ENCODE data around the gene ARHGAP31.

The ARHGAP31 gene

DNA sequence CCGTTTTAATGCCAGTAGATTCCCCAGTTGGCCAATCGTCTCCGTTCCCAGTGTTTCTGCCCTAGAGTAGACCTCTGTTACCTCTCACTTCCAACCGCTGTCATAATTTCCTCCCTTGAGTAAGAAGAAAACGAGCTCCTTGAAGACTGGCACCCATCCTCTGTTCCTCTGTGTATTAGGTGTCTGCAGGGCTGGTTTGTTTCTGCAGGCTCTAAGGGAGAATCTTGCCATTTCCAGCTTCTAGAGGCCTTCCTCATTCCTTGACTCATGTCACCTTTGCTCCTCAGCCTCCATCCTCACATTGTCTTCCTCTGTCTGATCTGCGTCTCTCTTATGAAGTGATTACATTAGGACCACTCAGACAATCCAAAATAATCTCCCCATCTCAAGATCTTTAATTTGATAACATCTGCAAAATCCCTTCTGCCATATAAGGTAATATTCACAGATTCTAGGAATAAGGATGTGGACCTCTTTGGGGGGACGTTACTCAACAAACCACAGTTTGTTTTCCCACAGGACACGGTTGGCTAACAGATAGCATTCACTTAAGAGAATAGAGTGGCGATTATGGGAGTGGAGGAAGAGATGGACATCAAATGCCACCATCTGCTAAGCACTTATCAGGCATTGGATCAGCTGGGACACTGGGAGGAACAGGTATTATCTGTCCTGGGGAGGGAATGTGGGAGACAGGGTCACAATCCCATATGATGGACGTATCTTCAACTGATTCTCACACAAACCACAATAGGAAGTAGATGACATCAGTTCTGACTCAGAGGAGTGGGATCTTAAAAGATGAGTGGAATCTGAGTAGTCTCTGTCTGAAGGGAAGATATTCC lies 17.1 kb downstream of the ARHGAP31 start:
- no peaks in the 10 kb centered on the region for H3K36me3 ChIP-seq (ENCODE audit: control insufficient read depth, insufficient read depth, low read length)
- no peak overlapping the region for H3K23ac ChIP-seq (ENCODE audit: low read length)
- peak; percentile 58 for DNase-seq
- no peak overlapping the region for H3K4me3 ChIP-seq (ENCODE audit: low read length)
- peaks cover 2% of the 10 kb centered on the region for H3K79me2 ChIP-seq (ENCODE audit: control insufficient read depth, insufficient read depth, low read length)
- no peak overlapping the region for H3K56ac ChIP-seq (ENCODE audit: low read length)
- no peak overlapping the region for H3K9ac ChIP-seq (ENCODE audit: low read length)
- WGBS (ENCODE audit: extremely low coverage, insufficient coverage, low lambda C conversion rate): no CpG with 5 or more reads among the region's 10 CpGs
- H3K4ac ChIP-seq (ENCODE audit: low read depth, low read length): no peak overlapping the region
- no peak overlapping the region for H3K18ac ChIP-seq (ENCODE audit: low read length)
- peak overlapping the region; percentile 17 for H3K27ac ChIP-seq (ENCODE audit: low read depth, low read length)
- no peaks in the 10 kb centered on the region for H3K27me3 ChIP-seq (ENCODE audit: insufficient read depth, low read length, poor library complexity)
- H2AK5ac ChIP-seq (ENCODE audit: low read length): no peak overlapping the region
- peaks cover 13% of the 10 kb centered on the region for H3K79me1 ChIP-seq (ENCODE audit: low read length)
- no peak overlapping the region for H2BK15ac ChIP-seq (replicated peaks; ENCODE audit: low read depth)
- peak overlapping the region; percentile 28 for H2BK5ac ChIP-seq (ENCODE audit: low read length)
- H4K8ac ChIP-seq (ENCODE audit: low read depth, low read length): no peak overlapping the region
- no peak overlapping the region for H2BK120ac ChIP-seq (ENCODE audit: low read depth, low read length)
- H4K5ac ChIP-seq (ENCODE audit: low read length): no peak overlapping the region
- peaks cover 10% of the 10 kb centered on the region for H3K4me1 ChIP-seq (ENCODE audit: control insufficient read depth, low read depth, low read length)
- no peak overlapping the region for H3K4me2 ChIP-seq (ENCODE audit: low read length)

DNA sequence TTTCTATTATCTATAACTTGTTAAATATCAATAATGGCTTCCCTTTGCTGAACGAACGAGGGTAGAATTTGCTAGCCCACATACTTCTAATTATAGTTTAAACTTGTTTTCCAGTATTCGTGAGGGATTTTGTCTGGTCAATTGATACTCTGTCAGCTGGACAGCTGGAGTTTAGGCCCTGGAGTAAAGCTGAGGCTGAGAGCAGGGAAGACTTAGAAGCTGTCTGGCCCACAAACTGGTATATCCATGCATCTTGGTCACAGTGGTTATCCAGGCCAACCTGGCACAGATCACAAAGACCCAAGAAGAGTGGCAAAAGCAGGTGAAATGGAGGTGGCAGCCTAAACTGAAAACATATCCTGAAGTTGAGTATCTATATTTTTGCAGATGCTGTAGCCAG lies 19.3 kb downstream of the ARHGAP31 start:
- H3K56ac ChIP-seq (ENCODE audit: low read length): no peak overlapping the region
- H2BK15ac ChIP-seq (replicated peaks; ENCODE audit: low read depth): no peak overlapping the region
- H3K18ac ChIP-seq (ENCODE audit: low read length): no peak overlapping the region
- no peaks in the 10 kb centered on the region for H3K36me3 ChIP-seq (ENCODE audit: control insufficient read depth, insufficient read depth, low read length)
- H2AK5ac ChIP-seq (ENCODE audit: low read length): no peak overlapping the region
- no peak overlapping the region for H3K4ac ChIP-seq (ENCODE audit: low read depth, low read length)
- H3K79me1 ChIP-seq (ENCODE audit: low read length): peaks cover 13% of the 10 kb centered on the region
- H3K79me2 ChIP-seq (ENCODE audit: control insufficient read depth, insufficient read depth, low read length): peaks cover 2% of the 10 kb centered on the region
- no peak overlapping the region for H3K23ac ChIP-seq (ENCODE audit: low read length)
- no peak overlapping the region for H3K4me3 ChIP-seq (ENCODE audit: low read length)
- H4K5ac ChIP-seq (ENCODE audit: low read length): no peak overlapping the region
- no peaks in the 10 kb centered on the region for H3K27me3 ChIP-seq (ENCODE audit: insufficient read depth, low read length, poor library complexity)
- no peak for DNase-seq
- H3K4me1 ChIP-seq (ENCODE audit: control insufficient read depth, low read depth, low read length): peaks cover 10% of the 10 kb centered on the region
- H3K9ac ChIP-seq (ENCODE audit: low read length): no peak overlapping the region
- H3K4me2 ChIP-seq (ENCODE audit: low read length): no peak overlapping the region
- WGBS (ENCODE audit: extremely low coverage, insufficient coverage, low lambda C conversion rate): no CpG with 5 or more reads among the region's 3 CpGs
- H3K27ac ChIP-seq (ENCODE audit: low read depth, low read length): no peak overlapping the region
- H4K8ac ChIP-seq (ENCODE audit: low read depth, low read length): no peak overlapping the region
- no peak overlapping the region for H2BK5ac ChIP-seq (ENCODE audit: low read length)
- H2BK120ac ChIP-seq (ENCODE audit: low read depth, low read length): no peak overlapping the region

DNA sequence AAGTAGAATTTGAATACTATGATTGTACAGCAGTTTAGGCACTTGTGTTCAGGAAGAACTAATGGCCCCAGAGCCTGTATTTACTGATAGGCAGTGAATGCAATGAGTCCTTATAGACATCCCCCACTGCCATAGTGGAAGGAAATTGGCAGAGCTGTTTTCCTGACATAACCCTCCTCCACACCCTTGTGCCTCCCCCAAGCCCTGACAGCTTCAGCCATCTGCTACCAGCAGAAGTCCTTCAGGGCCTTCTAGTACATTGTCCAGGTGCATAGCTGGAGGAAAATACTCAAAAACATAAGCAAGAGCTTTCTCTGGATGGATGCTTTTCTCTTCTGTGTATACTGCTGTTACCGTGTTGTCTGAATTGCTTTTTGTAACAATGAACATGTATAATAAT lies 20.6 kb downstream of the ARHGAP31 start:
- H4K8ac ChIP-seq (ENCODE audit: low read depth, low read length): no peak overlapping the region
- H3K79me2 ChIP-seq (ENCODE audit: control insufficient read depth, insufficient read depth, low read length): peaks cover 2% of the 10 kb centered on the region
- no peak overlapping the region for H3K18ac ChIP-seq (ENCODE audit: low read length)
- no peak overlapping the region for H3K27ac ChIP-seq (ENCODE audit: low read depth, low read length)
- H3K4me2 ChIP-seq (ENCODE audit: low read length): no peak overlapping the region
- H3K23ac ChIP-seq (ENCODE audit: low read length): no peak overlapping the region
- peaks cover 10% of the 10 kb centered on the region for H3K4me1 ChIP-seq (ENCODE audit: control insufficient read depth, low read depth, low read length)
- H3K56ac ChIP-seq (ENCODE audit: low read length): no peak overlapping the region
- no peak overlapping the region for H2AK5ac ChIP-seq (ENCODE audit: low read length)
- H3K36me3 ChIP-seq (ENCODE audit: control insufficient read depth, insufficient read depth, low read length): no peaks in the 10 kb centered on the region
- no peak overlapping the region for H3K4me3 ChIP-seq (ENCODE audit: low read length)
- no peak overlapping the region for H2BK120ac ChIP-seq (ENCODE audit: low read depth, low read length)
- DNase-seq: no peak
- no peak overlapping the region for H4K5ac ChIP-seq (ENCODE audit: low read length)
- H2BK15ac ChIP-seq (replicated peaks; ENCODE audit: low read depth): no peak overlapping the region
- peaks cover 13% of the 10 kb centered on the region for H3K79me1 ChIP-seq (ENCODE audit: low read length)
- H3K27me3 ChIP-seq (ENCODE audit: insufficient read depth, low read length, poor library complexity): no peaks in the 10 kb centered on the region
- H2BK5ac ChIP-seq (ENCODE audit: low read length): no peak overlapping the region
- WGBS (ENCODE audit: extremely low coverage, insufficient coverage, low lambda C conversion rate): no CpG with 5 or more reads among the region's 1 CpG
- no peak overlapping the region for H3K9ac ChIP-seq (ENCODE audit: low read length)
- H3K4ac ChIP-seq (ENCODE audit: low read depth, low read length): no peak overlapping the region

DNA sequence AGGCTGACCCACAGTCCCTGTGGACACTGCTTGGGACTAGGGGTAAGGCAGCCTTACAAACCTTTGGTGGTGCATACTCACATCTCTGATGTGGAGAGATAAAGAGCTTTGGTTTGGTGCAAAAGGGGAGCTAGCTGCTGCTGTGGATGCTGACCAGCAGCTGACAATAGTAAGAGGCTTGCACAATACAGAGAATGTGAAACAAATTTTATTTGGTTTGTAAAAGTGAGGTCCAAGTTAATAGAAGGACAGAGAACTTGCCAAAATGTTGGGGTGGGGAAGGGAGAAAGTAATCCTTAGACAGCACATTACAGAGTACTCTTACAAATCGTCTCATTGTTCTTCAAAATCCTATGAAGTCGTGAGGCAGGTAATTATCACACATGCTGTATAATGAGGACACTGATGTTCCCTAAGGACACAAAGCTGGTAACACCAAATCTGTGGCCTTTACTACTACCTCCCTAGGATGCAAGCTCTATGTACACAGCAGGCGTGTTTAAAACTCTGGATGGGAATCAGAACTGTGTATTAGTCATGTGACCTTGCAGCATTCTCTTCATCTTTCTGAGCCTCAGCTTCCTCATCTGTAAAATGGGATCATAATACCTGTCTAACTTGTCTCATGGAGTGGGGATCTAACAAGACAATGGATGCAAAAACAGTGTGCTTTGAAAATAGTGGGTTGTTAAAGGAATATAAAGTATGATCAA lies 21.6 kb downstream of the ARHGAP31 start:
- Histone ChIP-seq H3K4me1 (ENCODE audit: control insufficient read depth, low read depth, low read length) (peaks cover 6% of the 10 kb centered on the region), H2BK120ac (ENCODE audit: low read depth, low read length) (no peak overlapping the region), H3K79me2 (ENCODE audit: control insufficient read depth, insufficient read depth, low read length) (peaks cover 2% of the 10 kb centered on the region), H3K56ac (ENCODE audit: low read length) (no peak overlapping the region), H4K8ac (ENCODE audit: low read depth, low read length) (no peak overlapping the region), H3K9ac (ENCODE audit: low read length) (no peak overlapping the region), H3K36me3 (ENCODE audit: control insufficient read depth, insufficient read depth, low read length) (no peaks in the 10 kb centered on the region), H3K4me2 (ENCODE audit: low read length) (no peak overlapping the region), H3K79me1 (ENCODE audit: low read length) (peaks cover 9% of the 10 kb centered on the region), H3K27me3 (ENCODE audit: insufficient read depth, low read length, poor library complexity) (no peaks in the 10 kb centered on the region), H3K4me3 (ENCODE audit: low read length) (no peak overlapping the region), H2AK5ac (ENCODE audit: low read length) (no peak overlapping the region), H3K27ac (ENCODE audit: low read depth, low read length) (no peak overlapping the region), H3K4ac (ENCODE audit: low read depth, low read length) (no peak overlapping the region), H3K18ac (ENCODE audit: low read length) (no peak overlapping the region), H4K5ac (ENCODE audit: low read length) (no peak overlapping the region), H3K23ac (ENCODE audit: low read length) (no peak overlapping the region), H2BK15ac (replicated peaks; ENCODE audit: low read depth) (no peak overlapping the region), H2BK5ac (ENCODE audit: low read length) (no peak overlapping the region)
- WGBS (ENCODE audit: extremely low coverage, insufficient coverage, low lambda C conversion rate): no CpG with 5 or more reads among the region's 3 CpGs
- no peak for DNase-seq

DNA sequence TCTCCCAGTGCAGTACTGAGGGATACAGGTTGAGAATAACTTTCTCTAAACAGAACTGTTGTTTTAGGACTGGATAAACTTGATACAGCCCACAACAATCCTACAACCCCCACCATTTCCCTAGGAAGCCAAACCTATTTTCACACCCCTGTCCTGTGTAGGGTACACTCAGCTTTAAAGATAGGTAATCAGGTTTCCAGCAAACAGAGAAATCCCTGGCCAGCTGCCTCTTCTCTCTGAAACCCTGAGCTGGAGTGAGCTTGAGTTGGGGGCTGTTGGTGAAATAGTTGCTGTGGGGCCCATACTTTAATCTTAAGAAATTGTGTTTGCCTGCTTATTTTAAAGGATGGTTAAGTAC lies 22.1 kb downstream of the ARHGAP31 start:
- Histone ChIP-seq H3K18ac (ENCODE audit: low read length) (no peak overlapping the region), H3K4me2 (ENCODE audit: low read length) (no peak overlapping the region), H3K36me3 (ENCODE audit: control insufficient read depth, insufficient read depth, low read length) (no peaks in the 10 kb centered on the region), H4K8ac (ENCODE audit: low read depth, low read length) (no peak overlapping the region), H2BK15ac (replicated peaks; ENCODE audit: low read depth) (no peak overlapping the region), H3K4me1 (ENCODE audit: control insufficient read depth, low read depth, low read length) (peaks cover 3% of the 10 kb centered on the region), H3K4me3 (ENCODE audit: low read length) (no peak overlapping the region), H2BK120ac (ENCODE audit: low read depth, low read length) (peak overlapping the region; percentile 83), H3K27me3 (ENCODE audit: insufficient read depth, low read length, poor library complexity) (no peaks in the 10 kb centered on the region), H3K27ac (ENCODE audit: low read depth, low read length) (no peak overlapping the region), H3K4ac (ENCODE audit: low read depth, low read length) (no peak overlapping the region), H3K79me2 (ENCODE audit: control insufficient read depth, insufficient read depth, low read length) (peaks cover 2% of the 10 kb centered on the region), H3K9ac (ENCODE audit: low read length) (no peak overlapping the region), H2BK5ac (ENCODE audit: low read length) (no peak overlapping the region), H2AK5ac (ENCODE audit: low read length) (no peak overlapping the region), H3K79me1 (ENCODE audit: low read length) (peaks cover 9% of the 10 kb centered on the region), H4K5ac (ENCODE audit: low read length) (no peak overlapping the region), H3K23ac (ENCODE audit: low read length) (no peak overlapping the region), H3K56ac (ENCODE audit: low read length) (no peak overlapping the region)
- no peak for DNase-seq

Data from mesendoderm (in vitro differentiated cells).